Stimulated activated CD4-positive, alpha-beta T cell treated with anti-CD3 and anti-CD28 coated beads, Interleukin-1b, Interleukin-23, amount 100 ng/mL, for 48 hours (primary cell): ENCODE measurements around the gene CPNE5.
"Not testable (repeated sequence)": the region's sequence is repeated elsewhere in the genome, so short reads cannot be mapped to it uniquely, and the experiment has no call there.

Experiments used
- DNase-seq: peaks from one replicate; pipeline ENCODE4 v3.0.0-alpha.2; 2020

CPNE5 gene

GRCh38 chr6:36813047-36813446 lies 26.2 kb downstream of the CPNE5 start:
- not testable (repeated sequence) for DNase-seq

- no peak for DNase-seq
These were observed 29.1 kb downstream of the CPNE5 start for GRCh38 chr6:36809941-36810803.

- no peak for DNase-seq
These were observed 30.1 kb downstream of the CPNE5 start for GRCh38 chr6:36809156-36809555.

GRCh38 chr6:36808634-36809033 lies 30.6 kb downstream of the CPNE5 start:
- DNase-seq = no peak

- DNase-seq = no peak
These were observed 31.5 kb downstream of the CPNE5 start for GRCh38 chr6:36807750-36808149.

GRCh38 chr6:36807143-36807542 lies 32.1 kb downstream of the CPNE5 start:
- no peak for DNase-seq

- no peak for DNase-seq
These were observed 33.3 kb downstream of the CPNE5 start for GRCh38 chr6:36805917-36806316.

GRCh38 chr6:36805096-36805797 lies 34.0 kb downstream of the CPNE5 start:
- DNase-seq = no peak

- DNase-seq = no peak
These were observed 34.7 kb downstream of the CPNE5 start for GRCh38 chr6:36804563-36804962.

GRCh38 chr6:36803908-36804307 lies 35.3 kb downstream of the CPNE5 start:
- DNase-seq = no peak

GRCh38 chr6:36803482-36803881 lies 35.8 kb downstream of the CPNE5 start:
- no peak for DNase-seq

- no peak for DNase-seq
These were observed 38.8 kb downstream of the CPNE5 start for GRCh38 chr6:36800223-36801076.

GRCh38 chr6:36798852-36799251 lies 40.4 kb downstream of the CPNE5 start:
- no peak for DNase-seq

- DNase-seq = no peak
These were observed 41.6 kb downstream of the CPNE5 start for GRCh38 chr6:36797653-36798052.

GRCh38 chr6:36797055-36797454 lies 42.2 kb downstream of the CPNE5 start:
- no peak for DNase-seq

- DNase-seq = no peak
These were observed 44.6 kb downstream of the CPNE5 start for GRCh38 chr6:36794713-36795065.

- DNase-seq = no peak
These were observed 45.1 kb downstream of the CPNE5 start for GRCh38 chr6:36793913-36794712.

GRCh38 chr6:36793296-36793912 lies 45.8 kb downstream of the CPNE5 start:
- DNase-seq = no peak

GRCh38 chr6:36791521-36792135 lies 47.6 kb downstream of the CPNE5 start:
- DNase-seq = no peak

- no peak for DNase-seq
These were observed 48.2 kb downstream of the CPNE5 start for GRCh38 chr6:36791085-36791484.

- peak; percentile 50 for DNase-seq
These were observed 50.5 kb downstream of the CPNE5 start for GRCh38 chr6:36788768-36789167.

GRCh38 chr6:36788186-36788585 lies 51.1 kb downstream of the CPNE5 start:
- no peak for DNase-seq
